Osteocyte (in vitro differentiated cells): Measurements from ENCODE around the gene ALG3. TPM values are rescaled to one million over a fixed set of nuclear protein-coding genes. Genes with fewer than 3 reads are reported as not detected.
A peak's percentile ranks its signal among the peaks of the same experiment; 100 is the strongest.

Source experiments
- DNase-seq: peaks from one replicate; pipeline ENCODE4 v3.0.0; 2021; ENCODE audit warnings: mixed read lengths; ENCODE audit not compliant: unreplicated experiment; ENCODE audit errors: extremely low spot score
- H3K27ac Mint-ChIP-seq: one replicate; pipeline ENCODE4 v1.8.0; 2021; ENCODE audit warnings: mild to moderate bottlenecking, mixed read lengths; ENCODE audit not compliant: unreplicated experiment
- H3K27me3 Mint-ChIP-seq: one replicate; pipeline ENCODE4 v1.8.0; 2021; ENCODE audit warnings: mixed read lengths; ENCODE audit not compliant: unreplicated experiment
- H3K36me3 Mint-ChIP-seq: one replicate; pipeline ENCODE4 v1.8.0; 2021; ENCODE audit warnings: mixed read lengths; ENCODE audit not compliant: unreplicated experiment
- H3K4me1 Mint-ChIP-seq: one replicate; pipeline ENCODE4 v1.8.0; 2021; ENCODE audit warnings: mixed read lengths; ENCODE audit not compliant: unreplicated experiment
- H3K4me3 Mint-ChIP-seq: one replicate; pipeline ENCODE4 v1.8.0; 2021; ENCODE audit warnings: mild to moderate bottlenecking, moderate library complexity, mixed read lengths; ENCODE audit not compliant: unreplicated experiment
- H3K9me3 Mint-ChIP-seq: one replicate; pipeline ENCODE4 v1.8.0; 2021; ENCODE audit warnings: mixed read lengths; ENCODE audit not compliant: unreplicated experiment
- CTCF ChIP-seq: fragments of 200-600 bp; sonication (generic); IDR thresholded peaks from 2 replicates; pipeline ENCODE4 v1.5.0; 2021; ENCODE audit warnings: antibody characterized with exemption, mild to moderate bottlenecking, moderate library complexity
- total RNA-seq: library from RNA; stranded (reverse); gene quantifications from 2 replicates; pipeline ENCODE4 v1.2.1, GENCODE V29; 2021

Gene ALG3
- total RNA-seq, 1 donor from 2014 or later, result 40.7 TPM

- peak; percentile 14 for TF ChIP-seq CTCF
- Mint-ChIP-seq H3K36me3 (peaks cover 25% of the 10 kb centered on the region), H3K27me3 (no peaks in the 10 kb centered on the region), H3K4me3 (no peak overlapping the region), H3K9me3 (no peaks in the 10 kb centered on the region), H3K27ac (no peak overlapping the region), H3K4me1 (no peaks in the 10 kb centered on the region)
- DNase-seq, result no peak
Observed at GRCh38 chr3:184241447-184242296, 7.1 kb downstream of the ALG3 start.

- Mint-ChIP-seq H3K4me3 (no peak overlapping the region), H3K4me1 (no peaks in the 10 kb centered on the region), H3K36me3 (peaks cover 25% of the 10 kb centered on the region), H3K9me3 (no peaks in the 10 kb centered on the region), H3K27me3 (no peaks in the 10 kb centered on the region), H3K27ac (no peak overlapping the region)
- no peak for TF ChIP-seq CTCF
- DNase-seq, result no peak
Observed at GRCh38 chr3:184241141-184241446, 7.7 kb downstream of the ALG3 start.

- no peaks in the 10 kb centered on the region for H3K27me3 Mint-ChIP-seq
- H3K4me3 Mint-ChIP-seq, result no peak overlapping the region
- peak; percentile 10 for TF ChIP-seq CTCF
- H3K4me1 Mint-ChIP-seq, result no peaks in the 10 kb centered on the region
- no peak for DNase-seq
- H3K36me3 Mint-ChIP-seq, result peaks cover 21% of the 10 kb centered on the region
- H3K27ac Mint-ChIP-seq, result no peak overlapping the region
- no peaks in the 10 kb centered on the region for H3K9me3 Mint-ChIP-seq
Observed at GRCh38 chr3:184240384-184241140, 8.2 kb downstream of the ALG3 start.

GRCh38 chr3:184239708-184240107, 9.1 kb downstream of the ALG3 start:
- Mint-ChIP-seq H3K27me3 (no peaks in the 10 kb centered on the region), H3K27ac (no peak overlapping the region), H3K36me3 (peaks cover 14% of the 10 kb centered on the region), H3K9me3 (no peaks in the 10 kb centered on the region), H3K4me1 (no peaks in the 10 kb centered on the region), H3K4me3 (no peak overlapping the region)
- no peak for TF ChIP-seq CTCF
- DNase-seq, result no peak

- no peak for TF ChIP-seq CTCF
- H3K9me3 Mint-ChIP-seq, result no peaks in the 10 kb centered on the region
- no peak overlapping the region for H3K27ac Mint-ChIP-seq
Observed at GRCh38 chr3:184239221-184239620, 9.5 kb downstream of the ALG3 start.

More at GRCh38 chr3:184239221-184239620, 9.5 kb downstream of the ALG3 start:
- Mint-ChIP-seq H3K36me3 (peaks cover 14% of the 10 kb centered on the region), H3K27me3 (no peaks in the 10 kb centered on the region), H3K4me3 (no peak overlapping the region), H3K4me1 (no peaks in the 10 kb centered on the region)
- DNase-seq, result no peak
